Middle frontal gyrus (tissue), 1 donor: ENCODE measurements around the gene FAM98C.

Experiments
- DNase-seq: peaks from one replicate; pipeline ENCODE4 v3.0.0-alpha.2; 2015; ENCODE audit warnings: low spot score; ENCODE audit errors: extremely low spot score

The FAM98C gene

GRCh38 chr19:38452430-38453366 lies 49.8 kb downstream of the FAM98C start:
- DNase-seq, result no peak

- DNase-seq, result no peak
Measured at GRCh38 chr19:38453596-38453995, 50.7 kb downstream of the FAM98C start.

GRCh38 chr19:38455031-38455430 lies 52.1 kb downstream of the FAM98C start:
- no peak for DNase-seq

- no peak for DNase-seq
Measured at GRCh38 chr19:38457202-38457601, 54.3 kb downstream of the FAM98C start.

- no peak for DNase-seq
Measured at GRCh38 chr19:38457690-38458405, 55.0 kb downstream of the FAM98C start.
